Vagina (tissue), 2 donors: ENCODE results near the gene PLSCR1.

Experiments used
- POLR2A ChIP-seq, 2 donors: fragments of 450-650 bp; IDR thresholded peaks; one replicate each; pipeline ENCODE4 v1.6.1; 2017; ENCODE audit warnings: antibody characterized with exemption in 2 of 2, mild to moderate bottlenecking in 2 of 2, moderate library complexity in 2 of 2
- TF ChIP-seq, protein P1 (sequence below), 3 experiments: fragments of 450-650 bp in 2 of 3; fragments of 200-600 bp in 1 of 3; sonication (generic) in 1 of 3; IDR thresholded peaks; one replicate each; pipeline ENCODE4 v1.5.1; 2017 to 2019; ENCODE audit warnings: antibody characterized with exemption in 3 of 3, mild to moderate bottlenecking in 2 of 3, moderate library complexity in 2 of 3

DNA sequence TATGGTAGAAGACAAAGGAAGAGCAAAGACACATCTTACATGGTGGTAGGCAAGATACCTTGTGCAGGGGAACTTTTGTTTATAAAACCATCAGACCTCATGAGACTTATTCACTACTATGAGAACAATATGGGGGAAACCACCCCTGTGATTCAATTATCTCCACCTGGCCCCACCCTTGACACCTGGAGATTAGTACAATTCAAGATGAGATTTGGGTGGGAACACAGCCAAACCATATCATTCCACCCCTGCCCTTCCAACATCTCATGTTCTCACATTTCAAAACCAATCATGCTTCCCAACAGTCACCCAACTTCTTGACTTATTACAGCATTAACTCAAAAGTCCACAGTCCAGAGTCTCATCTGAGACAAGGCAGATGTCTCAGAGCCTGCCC is 21.7 kb upstream of the PLSCR1 start:
- TF ChIP-seq, protein P1, sequence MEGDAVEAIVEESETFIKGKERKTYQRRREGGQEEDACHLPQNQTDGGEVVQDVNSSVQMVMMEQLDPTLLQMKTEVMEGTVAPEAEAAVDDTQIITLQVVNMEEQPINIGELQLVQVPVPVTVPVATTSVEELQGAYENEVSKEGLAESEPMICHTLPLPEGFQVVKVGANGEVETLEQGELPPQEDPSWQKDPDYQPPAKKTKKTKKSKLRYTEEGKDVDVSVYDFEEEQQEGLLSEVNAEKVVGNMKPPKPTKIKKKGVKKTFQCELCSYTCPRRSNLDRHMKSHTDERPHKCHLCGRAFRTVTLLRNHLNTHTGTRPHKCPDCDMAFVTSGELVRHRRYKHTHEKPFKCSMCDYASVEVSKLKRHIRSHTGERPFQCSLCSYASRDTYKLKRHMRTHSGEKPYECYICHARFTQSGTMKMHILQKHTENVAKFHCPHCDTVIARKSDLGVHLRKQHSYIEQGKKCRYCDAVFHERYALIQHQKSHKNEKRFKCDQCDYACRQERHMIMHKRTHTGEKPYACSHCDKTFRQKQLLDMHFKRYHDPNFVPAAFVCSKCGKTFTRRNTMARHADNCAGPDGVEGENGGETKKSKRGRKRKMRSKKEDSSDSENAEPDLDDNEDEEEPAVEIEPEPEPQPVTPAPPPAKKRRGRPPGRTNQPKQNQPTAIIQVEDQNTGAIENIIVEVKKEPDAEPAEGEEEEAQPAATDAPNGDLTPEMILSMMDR (IDR thresholded peaks at IDR 0.05), result no peak
- TF ChIP-seq POLR2A (IDR thresholded peaks at IDR 0.05), result no peak
